Inferior parietal cortex (tissue), 1 donor: ENCODE results near the gene ADAM29.
"Not testable (repeated sequence)": the region's sequence is repeated elsewhere in the genome, so short reads cannot be mapped to it uniquely, and the experiment has no call there.

Experiments
- DNase-seq: peaks from one replicate; pipeline ENCODE4 v3.0.0-alpha.2; 2016; ENCODE audit errors: extremely low spot score

ADAM29 gene

DNA sequence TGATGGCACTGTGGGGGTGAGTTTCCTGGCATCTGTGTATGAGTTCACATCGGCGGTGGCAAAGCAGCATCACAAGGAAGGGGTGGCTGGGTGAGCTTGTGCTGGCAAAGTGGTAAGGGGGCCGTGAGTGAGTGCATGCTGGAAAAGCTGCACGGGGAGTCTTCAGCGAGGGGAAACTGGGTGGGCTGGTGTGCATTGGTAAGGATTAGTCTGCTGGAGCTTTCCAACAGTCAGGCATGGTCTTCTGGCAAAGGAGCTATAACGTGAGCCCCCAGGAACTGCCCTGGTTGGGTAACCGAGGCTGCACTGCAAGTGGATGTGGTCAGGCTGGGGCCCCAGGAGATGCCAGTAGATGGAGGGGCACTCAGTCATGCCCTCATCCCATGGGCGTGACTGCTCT is 30.7 kb downstream of the ADAM29 start:
- DNase-seq: no peak

DNA sequence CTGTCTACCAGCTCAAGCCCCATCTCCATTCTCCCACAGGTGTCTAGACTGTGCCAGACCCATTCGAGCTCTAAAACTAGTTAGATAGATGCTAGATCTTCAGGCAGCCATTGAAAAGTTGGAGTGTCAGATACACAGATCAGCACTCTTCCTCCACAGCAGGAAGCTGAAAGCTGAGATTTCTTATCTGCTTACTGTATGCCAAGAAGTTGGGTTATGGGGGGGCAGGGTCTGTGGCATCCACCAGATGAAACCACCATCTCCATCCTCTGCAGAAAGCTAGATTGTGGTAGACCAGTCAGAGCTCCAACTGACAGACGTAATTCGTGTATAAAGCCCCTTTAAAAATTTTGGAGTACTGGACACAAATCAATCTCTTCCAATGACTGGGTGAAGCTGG is 54.8 kb downstream of the ADAM29 start:
- DNase-seq: no peak

DNA sequence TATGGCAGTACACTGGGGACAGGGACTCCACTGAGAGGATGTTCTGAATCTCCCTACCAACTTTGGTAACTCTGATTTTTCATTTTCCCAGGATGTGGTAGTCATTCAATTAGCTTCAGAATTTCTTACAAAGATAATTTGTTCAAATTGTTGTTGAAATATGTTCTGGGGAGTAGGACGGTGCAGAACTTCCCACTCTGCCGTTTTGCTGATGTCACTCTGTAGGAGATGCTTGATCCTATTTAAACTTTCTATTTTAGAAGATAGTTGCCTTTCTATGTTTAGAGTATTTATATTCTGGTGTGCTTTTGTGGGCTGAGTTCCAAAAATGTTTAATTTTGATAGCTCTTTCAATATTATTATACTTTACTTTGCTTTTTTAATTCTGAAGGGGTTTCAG is 55.2 kb downstream of the ADAM29 start:
- no peak for DNase-seq

DNA sequence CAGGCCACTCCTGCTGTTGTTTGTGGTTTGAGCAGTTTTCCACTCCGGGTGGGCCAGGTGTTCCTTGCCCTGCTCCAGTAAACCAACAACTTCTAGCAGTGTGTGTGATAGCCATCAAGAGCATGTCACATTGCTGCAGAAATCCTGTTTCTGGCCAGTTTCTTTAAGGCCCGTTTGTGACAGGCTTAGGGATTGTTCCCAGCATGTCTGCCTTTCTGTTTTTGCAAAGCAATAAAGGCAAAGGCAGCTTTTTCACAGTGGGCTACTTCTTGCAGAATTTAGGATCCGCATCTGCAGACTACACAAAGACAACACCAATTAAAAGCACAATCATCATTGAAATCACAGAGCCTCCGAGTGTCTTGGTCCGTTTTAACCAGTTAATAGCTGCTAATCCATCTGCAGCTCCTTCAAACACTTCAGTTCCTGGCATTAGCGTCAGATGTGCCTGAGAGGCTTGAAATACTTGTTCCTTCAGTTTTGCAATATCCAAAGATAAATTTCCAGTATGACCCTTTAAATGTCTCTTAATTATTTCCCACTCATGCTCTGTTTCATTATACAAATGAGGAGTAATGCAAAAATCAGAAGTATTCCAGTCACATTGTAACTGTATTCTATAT is 65.1 kb downstream of the ADAM29 start:
- DNase-seq: no peak

DNA sequence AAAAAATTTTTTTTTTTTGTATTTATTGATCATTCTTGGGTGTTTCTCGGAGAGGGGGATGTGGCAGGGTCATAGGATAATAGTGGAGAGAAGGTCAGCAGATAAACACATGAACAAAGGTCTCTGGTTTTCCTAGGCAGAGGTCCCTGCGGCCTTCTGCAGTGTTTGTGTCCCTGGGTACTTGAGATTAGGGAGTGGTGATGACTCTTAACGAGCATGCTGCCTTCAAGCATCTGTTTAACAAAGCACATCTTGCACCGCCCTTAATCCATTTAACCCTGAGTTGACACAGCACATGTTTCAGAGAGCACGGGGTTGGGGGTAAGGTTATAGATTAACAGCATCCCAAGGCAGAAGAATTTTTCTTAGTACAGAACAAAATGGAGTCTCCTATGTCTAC is 65.7 kb downstream of the ADAM29 start:
- not testable (repeated sequence) for DNase-seq

DNA sequence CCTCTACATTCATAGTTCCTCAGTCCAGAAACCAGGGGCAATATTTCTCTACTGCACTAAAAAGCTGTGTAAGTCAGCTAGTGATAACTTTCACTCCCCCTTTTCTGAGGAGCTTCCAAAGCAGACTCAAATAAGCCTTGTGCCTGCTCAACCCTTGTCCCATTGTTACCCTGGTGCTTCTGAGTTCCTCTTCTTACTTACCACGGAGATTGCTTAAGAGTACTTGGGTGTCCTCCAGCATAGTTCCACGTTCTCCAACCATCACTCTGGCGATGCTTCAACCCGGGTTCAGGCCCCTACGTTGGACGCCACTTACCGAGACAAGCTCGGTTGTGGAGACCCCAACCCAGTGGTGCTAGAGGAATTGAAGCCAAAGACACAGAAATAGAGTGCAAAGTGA is 71.6 kb downstream of the ADAM29 start:
- DNase-seq: no peak

DNA sequence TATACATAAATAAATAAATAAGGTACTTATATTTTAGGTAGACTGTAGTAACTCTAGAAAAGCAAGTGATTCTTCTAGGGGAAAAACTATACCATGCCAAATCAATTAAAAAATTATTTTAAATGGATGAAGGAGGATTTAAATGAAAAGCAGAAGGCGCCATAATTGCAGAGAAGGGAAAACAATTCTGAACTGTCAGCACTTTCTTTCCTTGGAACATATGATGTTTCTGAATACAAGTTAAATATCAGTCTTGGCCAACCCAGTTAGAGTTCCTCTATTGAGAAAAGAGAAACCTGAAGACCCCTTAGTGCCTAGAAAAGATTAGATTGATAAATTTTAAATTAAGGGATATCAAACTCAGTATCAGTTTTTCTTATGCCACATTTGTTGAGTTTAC is 75.8 kb downstream of the ADAM29 start:
- no peak for DNase-seq

DNA sequence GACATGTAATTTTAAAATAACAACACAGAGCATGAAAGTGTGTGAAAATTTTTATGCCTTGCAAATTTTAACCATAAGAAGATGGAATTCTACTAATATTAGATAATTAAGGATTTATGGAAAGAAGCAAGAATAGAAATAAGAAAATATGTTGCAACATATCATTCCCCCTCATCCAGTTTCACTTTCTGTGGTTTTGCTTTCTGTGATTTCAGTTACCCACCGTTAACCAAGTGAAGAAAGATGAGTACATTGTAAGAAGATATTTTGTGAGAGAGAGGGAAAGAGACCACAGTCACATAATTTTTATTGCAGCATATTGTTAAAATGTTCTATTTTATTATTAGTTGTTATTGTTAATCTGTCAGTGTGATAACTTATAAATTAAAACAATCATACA is 77.9 kb downstream of the ADAM29 start:
- DNase-seq: no peak

DNA sequence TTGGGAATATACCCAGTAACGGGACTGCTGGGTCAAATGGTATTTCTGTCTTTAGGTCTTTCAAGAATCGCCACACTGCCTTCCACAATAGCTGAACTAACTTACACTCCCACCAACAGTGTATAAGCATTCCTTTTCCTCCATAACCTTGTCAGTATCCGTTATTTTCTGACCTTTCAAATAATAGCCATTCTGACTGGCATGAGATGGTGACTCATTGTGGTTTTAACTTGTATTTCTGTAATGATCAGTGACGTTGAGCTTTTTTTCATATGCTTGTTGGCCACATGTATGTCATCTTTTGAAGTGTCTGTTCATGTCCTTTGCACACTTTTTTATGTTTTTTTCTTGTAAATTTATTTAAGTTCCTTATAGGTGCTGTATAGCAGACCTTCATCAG is 81.2 kb downstream of the ADAM29 start:
- no peak for DNase-seq

DNA sequence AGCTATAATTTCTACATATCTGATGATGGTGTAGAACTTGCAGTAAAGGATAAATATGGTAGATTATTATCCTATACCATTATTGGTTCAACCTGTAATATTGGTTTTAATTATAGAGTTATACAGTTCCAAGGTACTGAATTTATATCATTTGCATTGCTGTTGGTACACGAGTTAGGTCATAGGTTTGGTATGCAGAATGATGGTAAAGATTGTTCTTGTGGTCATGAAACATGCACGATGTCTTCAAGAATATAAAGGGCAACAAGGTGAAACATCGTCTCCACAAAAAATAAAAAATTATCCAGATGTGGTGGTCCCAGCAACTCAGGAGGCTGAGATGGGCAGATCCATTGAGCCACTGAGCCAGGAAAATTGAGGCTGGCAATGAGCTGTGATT is 99.6 kb downstream of the ADAM29 start:
- DNase-seq: no peak

DNA sequence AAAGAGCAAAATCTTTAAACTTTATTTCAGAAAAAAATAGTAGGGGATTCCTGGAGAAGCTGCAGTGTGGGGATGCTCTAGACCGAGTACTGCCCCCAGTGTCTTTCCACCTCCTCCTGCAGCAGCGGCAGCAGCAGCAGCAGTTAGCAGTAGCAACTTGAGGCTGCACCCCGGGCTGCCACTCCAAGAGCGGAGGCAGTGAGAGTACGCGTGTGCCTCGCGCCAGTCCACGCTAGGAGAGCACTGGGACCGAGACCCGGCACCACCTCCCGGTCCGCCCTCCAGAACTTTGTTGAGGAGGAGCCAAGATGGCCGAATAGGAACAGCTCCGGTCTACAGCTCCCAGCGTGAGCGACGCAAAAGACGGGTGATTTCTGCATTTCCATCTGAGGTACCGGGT is 101.3 kb downstream of the ADAM29 start:
- DNase-seq: not testable (repeated sequence)
